CD4-positive, alpha-beta T cell treated with Interleukin-10 for 1 hour (primary cell): ENCODE results near the gene PTCH2.
A peak's percentile ranks its signal among the peaks of the same experiment; 100 is the strongest.
"Not testable (repeated sequence)": the region's sequence is repeated elsewhere in the genome, so short reads cannot be mapped to it uniquely, and the experiment has no call there.

Experiments used
- DNase-seq: peaks from one replicate; pipeline ENCODE4 v3.0.0-alpha.2; 2020

The PTCH2 gene

GRCh38 chr1:44819196-44819607 is 23.9 kb downstream of the PTCH2 start:
- DNase-seq: no peak

GRCh38 chr1:44817771-44818495 is 25.1 kb downstream of the PTCH2 start:
- no peak for DNase-seq

- no peak for DNase-seq
Observed at GRCh38 chr1:44817307-44817706, 25.7 kb downstream of the PTCH2 start.

GRCh38 chr1:44815926-44816325 is 27.1 kb downstream of the PTCH2 start:
- DNase-seq: not testable (repeated sequence)

- peak; percentile 28 for DNase-seq
Observed at GRCh38 chr1:44812822-44813543, 30.1 kb downstream of the PTCH2 start.

- DNase-seq: peak; percentile 27
Observed at GRCh38 chr1:44811234-44811633, 31.8 kb downstream of the PTCH2 start.

- not testable (repeated sequence) for DNase-seq
Observed at GRCh38 chr1:44810762-44811105, 32.3 kb downstream of the PTCH2 start.

- DNase-seq: peak; percentile 59
Observed at GRCh38 chr1:44810101-44810761, 32.8 kb downstream of the PTCH2 start.

GRCh38 chr1:44808938-44809917 is 33.8 kb downstream of the PTCH2 start:
- DNase-seq: peak; percentile 92

GRCh38 chr1:44808063-44808937 is 34.8 kb downstream of the PTCH2 start, which contains the start of gene BTBD19:
BTBD19 (plus strand) TSS chr1:44808523; CDS start chr1:44808821, 298 bp downstream.
- peak; percentile 84 for DNase-seq

- DNase-seq: peak; percentile 94
Observed at GRCh38 chr1:44807364-44808062, 35.5 kb downstream of the PTCH2 start.

GRCh38 chr1:44806704-44807363 is 36.2 kb downstream of the PTCH2 start, which contains the start of gene DYNLT4:
DYNLT4 (minus strand) TSS chr1:44807351; CDS start chr1:44806668, 683 bp downstream.
- DNase-seq: peak; percentile 39

- DNase-seq: peak; percentile 40
Observed at GRCh38 chr1:44806025-44806703, 36.9 kb downstream of the PTCH2 start.

GRCh38 chr1:44805311-44806024 is 37.6 kb downstream of the PTCH2 start:
- peak; percentile 27 for DNase-seq

- peak; percentile 33 for DNase-seq
Observed at GRCh38 chr1:44803312-44804095, 39.5 kb downstream of the PTCH2 start.

GRCh38 chr1:44803062-44803311 is 40.1 kb downstream of the PTCH2 start:
- no peak for DNase-seq

- no peak for DNase-seq
Observed at GRCh38 chr1:44802306-44803061, 40.6 kb downstream of the PTCH2 start.
